ENCODE data around the gene CDKN2B.
"Not testable (repeated sequence)": the region's sequence is repeated elsewhere in the genome, so short reads cannot be mapped to it uniquely, and the experiment has no call there.

- not testable (repeated sequence) for TF ChIP-seq CTCF (IDR thresholded peaks at IDR 0.05; ENCODE audit: low read depth, low read length, poor library complexity, severe bottlenecking); EZH2phosphoT487 (IDR thresholded peaks at IDR 0.05; ENCODE audit: borderline replicate concordance, low read length)
Observed at GRCh38 chr9:21959268-21959667, 49.8 kb downstream of the CDKN2B start.
